ENCODE measurements around the gene ITGA2.

The ITGA2 gene

DNA sequence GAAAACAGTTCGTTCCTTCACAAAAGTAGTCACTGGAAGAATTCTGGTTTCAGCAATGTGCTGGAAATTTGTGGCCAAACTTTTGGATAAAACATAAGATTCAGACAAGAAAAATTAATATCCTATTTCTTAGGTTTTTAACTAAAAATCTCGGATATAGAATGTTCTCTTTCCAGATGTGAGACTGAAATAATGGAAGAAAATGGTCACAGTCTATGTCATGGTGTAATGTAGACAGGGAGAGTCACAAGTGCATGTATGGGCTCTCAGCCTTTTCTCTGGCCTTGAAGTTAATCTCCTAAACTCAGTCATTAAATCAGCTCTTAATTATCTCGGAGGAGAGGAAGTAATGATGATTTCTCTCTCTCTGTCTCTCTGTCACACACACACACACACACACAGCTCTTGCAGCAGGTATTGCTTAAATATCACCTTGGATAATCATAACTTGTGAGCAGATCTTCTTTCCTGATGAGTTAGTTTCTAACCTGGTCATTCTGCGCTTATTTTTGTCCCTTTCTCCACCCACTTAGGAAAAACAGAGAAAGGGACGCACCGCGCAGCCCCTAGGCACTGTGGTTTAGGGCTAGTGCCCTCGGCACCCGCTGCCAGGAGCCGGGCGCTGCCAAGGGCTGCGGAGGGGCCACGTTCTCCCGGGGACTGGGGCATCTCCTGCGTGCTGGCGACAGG lies 672 bp upstream of the ITGA2 start:
- no peak for DNase-seq (ENCODE audit: low read depth in 2 of 2)

GRCh38 chr5:52989781-52990527 lies 802 bp downstream of the ITGA2 start:
- no peak for DNase-seq (ENCODE audit: low read depth in 2 of 2)

DNA sequence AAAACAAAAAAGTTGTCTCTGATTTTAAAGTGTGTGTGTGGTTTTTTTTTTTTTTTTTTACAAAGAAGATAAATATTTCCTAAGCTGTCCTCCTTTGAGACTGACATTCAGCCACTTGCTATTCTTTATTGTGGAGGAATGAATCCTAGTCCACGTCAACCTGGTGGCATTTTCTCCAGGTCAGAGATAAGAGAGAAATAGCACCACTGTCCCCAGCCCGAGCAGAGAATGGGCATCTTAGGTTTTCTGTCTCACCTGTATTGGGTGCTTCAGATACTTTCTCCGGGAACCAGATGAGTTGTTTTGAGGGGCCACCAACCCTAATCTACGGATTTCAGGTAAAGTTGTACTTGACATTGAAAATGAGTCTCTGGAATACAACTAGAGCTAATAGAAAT lies 1.4 kb downstream of the ITGA2 start:
- DNase-seq (ENCODE audit: low read depth in 2 of 2): no peak

DNA sequence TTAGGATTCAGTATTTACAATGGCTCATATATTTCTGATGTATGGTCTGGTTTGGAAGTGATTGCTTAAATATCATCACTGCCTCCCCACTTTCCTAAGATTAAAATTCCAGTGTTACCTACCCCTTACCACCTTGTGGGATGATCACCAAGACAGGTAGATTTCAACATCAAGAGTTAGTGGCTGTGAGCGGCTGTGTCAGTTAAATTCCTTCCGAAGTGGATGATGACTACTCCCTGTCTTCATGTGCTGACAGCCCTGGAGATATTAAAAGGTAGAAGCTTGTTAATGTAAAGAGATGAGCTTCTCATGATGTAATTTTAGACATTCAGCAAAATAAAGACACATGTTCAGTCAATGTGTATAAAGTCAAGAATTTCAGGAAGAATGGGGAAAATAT lies 4.2 kb downstream of the ITGA2 start:
- DNase-seq (ENCODE audit: low read depth in 2 of 2): no peak

- no peak for DNase-seq (ENCODE audit: low read depth in 2 of 2)
Observed at GRCh38 chr5:52994266-52994665, 5.1 kb downstream of the ITGA2 start.

DNA sequence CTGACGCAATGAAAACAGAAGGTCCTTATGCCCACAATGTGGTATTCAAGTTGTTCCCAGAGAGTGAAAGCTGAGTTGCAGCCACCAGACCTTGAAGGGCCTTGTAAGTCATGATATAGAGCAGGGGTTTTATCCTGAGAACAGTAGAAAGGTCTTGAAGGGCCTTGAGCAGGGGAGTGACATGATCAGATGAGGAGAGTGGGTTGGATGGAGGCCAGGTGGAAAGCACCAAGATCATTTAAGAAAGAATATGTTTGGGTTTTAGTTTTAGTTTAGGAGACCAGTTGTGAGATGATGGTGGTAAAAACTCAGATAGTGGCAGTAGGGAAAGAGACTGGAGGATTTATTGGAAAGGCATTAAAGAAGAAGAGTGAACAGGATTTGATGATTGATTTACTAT lies 5.9 kb downstream of the ITGA2 start:
- DNase-seq (ENCODE audit: low read depth in 2 of 2): no peak

- no peak for DNase-seq (ENCODE audit: low read depth in 2 of 2)
Observed at GRCh38 chr5:52995914-52996313, 6.8 kb downstream of the ITGA2 start.

DNA sequence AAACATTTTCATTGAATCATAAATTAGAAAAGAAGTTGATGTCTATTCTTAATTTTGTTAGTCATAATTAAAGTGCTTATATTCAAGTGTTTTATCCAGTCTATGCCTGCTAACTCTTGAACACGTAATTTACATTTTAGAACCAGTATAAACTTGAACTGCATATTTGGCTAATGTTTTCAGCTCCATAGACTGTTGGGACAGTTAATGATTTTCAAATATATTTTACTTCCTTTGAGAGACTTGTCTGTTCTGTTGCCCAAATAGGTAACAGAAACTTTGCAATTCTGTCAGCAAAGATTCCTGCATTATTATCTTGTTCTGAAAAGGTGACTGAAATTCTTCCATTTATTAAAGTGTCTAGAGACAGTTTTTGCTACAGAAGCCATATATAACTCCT lies 7.8 kb downstream of the ITGA2 start:
- no peak for DNase-seq (ENCODE audit: low read depth in 2 of 2)

- DNase-seq (ENCODE audit: low read depth in 2 of 2): no peak
Observed at GRCh38 chr5:52997424-52997823, 8.3 kb downstream of the ITGA2 start.

DNA sequence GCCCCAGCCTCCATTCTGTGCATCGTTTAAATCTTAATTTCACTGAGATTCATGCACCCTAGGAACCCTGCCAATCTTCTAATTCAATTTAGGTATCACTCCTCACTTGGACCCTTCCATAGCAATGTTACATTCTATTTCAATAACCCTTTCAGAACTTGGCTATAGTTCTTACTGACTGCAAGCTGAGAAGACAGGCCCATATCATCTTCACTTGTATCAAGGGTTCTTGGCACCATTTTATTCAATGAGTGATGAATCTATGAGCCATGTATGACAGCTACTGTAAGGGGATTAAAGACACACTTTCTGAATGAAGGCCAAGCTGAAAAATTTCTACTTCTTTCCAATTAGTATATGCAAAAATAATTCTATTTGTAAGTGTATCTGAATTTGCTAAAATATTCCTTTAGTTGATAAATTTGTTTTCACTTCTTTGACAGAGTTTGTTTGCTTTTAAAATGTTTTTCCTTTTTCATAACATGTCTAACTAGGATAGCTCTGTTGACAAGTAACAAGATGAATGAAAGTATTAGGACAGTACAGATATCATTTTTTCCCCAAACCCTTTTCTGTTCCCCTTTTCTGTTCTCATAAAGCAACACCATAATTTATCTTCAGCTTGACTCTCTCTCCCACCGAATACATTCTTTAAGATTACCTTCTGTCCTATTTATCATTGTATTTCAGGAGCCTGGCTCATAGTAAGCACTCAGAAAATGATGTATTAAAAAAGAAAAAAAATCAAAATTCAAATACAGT lies 9.6 kb downstream of the ITGA2 start:
- no peak for DNase-seq (ENCODE audit: low read depth in 2 of 2)

GRCh38 chr5:52999344-52999949 lies 10.3 kb downstream of the ITGA2 start:
- no peak for DNase-seq (ENCODE audit: low read depth in 2 of 2)

GRCh38 chr5:53001541-53001940 lies 12.4 kb downstream of the ITGA2 start:
- no peak for DNase-seq (ENCODE audit: low read depth in 2 of 2)

- no peak for DNase-seq (ENCODE audit: low read depth in 2 of 2)
Observed at GRCh38 chr5:53002491-53002890, 13.3 kb downstream of the ITGA2 start.

DNA sequence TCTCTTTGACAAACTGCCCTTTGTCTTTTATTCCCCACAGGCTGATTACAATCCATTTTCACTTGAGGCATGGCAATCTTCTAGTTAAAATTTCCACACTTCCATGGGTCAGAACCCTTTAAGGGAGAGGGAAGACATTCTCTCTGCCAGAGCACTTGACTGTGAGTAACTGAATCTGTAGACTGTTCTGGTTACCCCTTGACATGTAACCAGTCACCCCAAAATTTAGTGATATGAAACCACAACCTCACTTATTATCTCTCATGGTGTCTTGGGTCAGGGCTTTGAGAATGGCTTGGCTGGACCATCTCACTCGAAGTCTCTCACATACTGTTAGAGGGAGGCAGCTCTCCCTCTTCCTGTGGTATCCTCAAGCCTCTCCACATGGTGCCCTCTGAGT lies 14.0 kb downstream of the ITGA2 start:
- no peak for DNase-seq (ENCODE audit: low read depth in 2 of 2)

DNA sequence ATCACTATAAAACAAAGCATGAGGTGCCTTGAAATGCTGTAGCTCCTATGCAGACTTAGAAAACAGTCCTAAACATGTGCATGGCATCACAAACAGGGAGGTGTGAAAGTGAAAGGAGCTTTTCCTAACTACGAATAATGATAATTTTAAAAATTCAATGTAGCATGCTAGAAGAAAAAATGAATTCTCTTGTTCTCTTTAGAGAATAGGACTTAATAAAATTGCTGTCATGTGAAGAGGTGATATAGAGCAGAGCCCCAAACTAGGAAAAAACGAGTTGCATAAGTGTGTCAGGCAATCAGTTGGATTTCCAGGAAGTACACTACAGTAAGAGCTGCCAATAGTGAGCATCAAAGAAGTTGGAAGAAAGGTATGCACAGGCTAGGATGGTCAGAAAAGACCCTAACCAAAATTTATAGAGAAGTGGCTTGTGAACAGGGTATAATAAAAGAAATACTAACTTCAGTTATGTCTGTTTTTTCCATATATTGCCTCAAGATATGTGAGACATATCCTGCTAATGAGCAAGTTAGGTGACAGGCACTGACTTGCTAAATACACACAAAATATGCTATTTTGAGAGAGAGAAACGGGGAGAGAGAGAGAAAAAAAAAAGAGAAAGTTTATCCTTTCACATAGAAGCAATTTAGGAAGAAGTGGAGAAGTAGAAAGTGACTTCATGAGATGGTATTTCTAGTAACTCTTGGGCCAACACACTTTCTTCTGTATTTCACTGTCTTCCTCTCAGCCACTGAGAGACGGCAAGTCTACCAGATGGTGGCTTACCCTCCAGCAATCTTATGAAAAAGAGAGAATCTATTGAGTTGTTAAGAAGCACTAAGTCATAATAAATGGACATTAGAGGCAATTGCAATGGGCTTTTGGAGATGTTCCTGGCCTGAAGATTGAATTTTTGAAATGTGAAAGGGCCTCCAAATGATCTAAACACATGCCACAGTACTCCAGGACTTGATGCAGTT lies 18.0 kb downstream of the ITGA2 start:
- DNase-seq (ENCODE audit: low read depth in 2 of 2): no peak

GRCh38 chr5:53008751-53009150 lies 19.6 kb downstream of the ITGA2 start:
- no peak for DNase-seq (ENCODE audit: low read depth in 2 of 2)

- DNase-seq (ENCODE audit: low read depth in 2 of 2): no peak
Observed at GRCh38 chr5:53009816-53010215, 20.7 kb downstream of the ITGA2 start.

- DNase-seq (ENCODE audit: low read depth in 2 of 2): no peak
Observed at GRCh38 chr5:53010814-53011213, 21.7 kb downstream of the ITGA2 start.

GRCh38 chr5:53011233-53011632 lies 22.1 kb downstream of the ITGA2 start:
- DNase-seq (ENCODE audit: low read depth in 2 of 2): no peak

- no peak for DNase-seq (ENCODE audit: low read depth in 2 of 2)
Observed at GRCh38 chr5:53013857-53014256, 24.7 kb downstream of the ITGA2 start.

- no peak for DNase-seq (ENCODE audit: low read depth in 2 of 2)
Observed at GRCh38 chr5:53017383-53017782, 28.2 kb downstream of the ITGA2 start.

All from stimulated activated CD8-positive, alpha-beta memory T cell treated with anti-CD3 and anti-CD28 coated beads, Interleukin-7, amount 100 ng/mL, for 1 hour (primary cell).